Measurements from ENCODE around the gene RCN2. TPM values are rescaled to one million over a fixed set of nuclear protein-coding genes. Genes with fewer than 3 reads are reported as not detected.

The RCN2 gene
- total and polyA plus RNA-seq, 2 of the 8 experiments (the other 6 are each of a cell fraction or from before 2014, with no cell fraction given): 65.6 to 137 TPM

GRCh38 chr15:76936671-76937070, 5.1 kb downstream of the RCN2 start:
- no peak for FAIRE-seq
- H3K18ac ChIP-seq (ENCODE audit: extremely low read depth, low read length): no peak overlapping the region
- DNase-seq (ENCODE audit: low read depth in 1 of 2, low spot score in 2 of 2): no peak
- no peak overlapping the region for H3K9ac ChIP-seq (replicated peaks in 1 of 4; ENCODE audit: extremely low read depth in 1 of 4, low read depth in 3 of 4, low read length in 3 of 4)
- 89% methylated on average over 3 of the region's 3 CpGs; no CpG with 5 or more reads in 1 of the 2 experiments for WGBS, 2 experiments (ENCODE audit: extremely low coverage in 1 of 2, insufficient coverage in 1 of 2, insufficient read length in 1 of 2, insufficient replicate concordance in 2 of 2, low coverage in 1 of 2, low lambda C conversion rate in 2 of 2, missing lambda C conversion rate in 1 of 2)
- H3K56ac ChIP-seq (replicated peaks; ENCODE audit: insufficient read length, low read depth, low read length): no peak overlapping the region
- H4K8ac ChIP-seq (ENCODE audit: extremely low read depth, insufficient read depth, low read length): no peak overlapping the region
- H3K27me3 ChIP-seq (replicated peaks in 1 of 4; ENCODE audit: control insufficient read depth in 3 of 4, extremely low read depth in 1 of 4, insufficient read depth in 3 of 4, low read length in 3 of 4): no peaks in the 10 kb centered on the region
- no peaks in the 10 kb centered on the region for H3K79me1 ChIP-seq (ENCODE audit: low read depth, low read length)
- no peak overlapping the region for H2AFZ ChIP-seq (ENCODE audit: low read length)
- no peak overlapping the region for H2BK5ac ChIP-seq (ENCODE audit: low read depth, low read length)
- no peak overlapping the region for H3K14ac ChIP-seq (ENCODE audit: insufficient read length)
- no peak overlapping the region for H2BK120ac ChIP-seq (replicated peaks; ENCODE audit: low read depth, low read length)
- no peaks in the 10 kb centered on the region for H3K9me3 ChIP-seq (ENCODE audit: insufficient read depth in 2 of 2, low read depth in 1 of 2, low read length in 1 of 2)
- TF ChIP-seq CHD1 (IDR thresholded peaks at IDR 0.05; ENCODE audit: low read depth, low read length) (no peak), EGR1 (IDR thresholded peaks at IDR 0.05; ENCODE audit: borderline replicate concordance, low read depth, low read length) (no peak), SIRT6 (IDR thresholded peaks at IDR 0.05; ENCODE audit: low read length) (no peak), SUZ12 (IDR thresholded peaks at IDR 0.05; ENCODE audit: low read length) (no peak), RXRA (IDR thresholded peaks at IDR 0.05; ENCODE audit: insufficient read depth, low read depth, low read length) (no peak), CHD2 (IDR thresholded peaks at IDR 0.05; ENCODE audit: low read length) (no peak), NANOG (IDR thresholded peaks at IDR 0.05; ENCODE audit: insufficient read depth, low read depth, low read length, poor library complexity, severe bottlenecking) (no peak), RAD21 (IDR thresholded peaks at IDR 0.05 in 1 of 2, conservative IDR thresholded peaks at IDR 0.05 in 1 of 2; ENCODE audit: low read depth in 2 of 2, low read length in 2 of 2) (no peak), BCL11A (IDR thresholded peaks at IDR 0.05; ENCODE audit: low read depth in 2 of 2, low read length in 2 of 2) (no peak), SIN3A (conservative IDR thresholded peaks at IDR 0.05 in 1 of 2, IDR thresholded peaks at IDR 0.05 in 1 of 2; ENCODE audit: low read depth in 1 of 2, low read length in 2 of 2) (no peak), HDAC6 (IDR thresholded peaks at IDR 0.05; ENCODE audit: low read depth, low read length) (no peak), ZNF274 (IDR thresholded peaks at IDR 0.05; ENCODE audit: borderline replicate concordance, extremely low read depth, low read length) (no peak), KDM1A (IDR thresholded peaks at IDR 0.05; ENCODE audit: borderline replicate concordance, low read length) (no peak), BACH1 (IDR thresholded peaks at IDR 0.05; ENCODE audit: low read length) (no peak), FOSL1 (IDR thresholded peaks at IDR 0.05; ENCODE audit: insufficient read depth, low read depth, low read length) (no peak)
- H4K91ac ChIP-seq (replicated peaks; ENCODE audit: insufficient read length, low read length): no peak overlapping the region
- no peaks in the 10 kb centered on the region for H3K23me2 ChIP-seq (ENCODE audit: low read depth, low read length)
- no peaks in the 10 kb centered on the region for H4K20me1 ChIP-seq (replicated peaks in 1 of 2; ENCODE audit: control insufficient read depth in 1 of 2, insufficient read depth in 2 of 2, low read length in 2 of 2)
- no peak overlapping the region for H3K4me2 ChIP-seq (ENCODE audit: insufficient read depth in 1 of 2, low read depth in 2 of 2, low read length in 2 of 2)
- POLR2A ChIA-PET (ENCODE audit: partially characterized antibody): interaction anchor here (0.6 kb wide), 1 partner anchor 191 kb away, joined by 3 read pairs; no protein-coding TSS in a partner anchor
- CTCF ChIA-PET (ENCODE audit: partially characterized antibody): no interaction called here
- no peak overlapping the region for H4K5ac ChIP-seq (ENCODE audit: insufficient read length, low read depth, low read length)
- no peak overlapping the region for H2BK15ac ChIP-seq (ENCODE audit: low read length)
- H3K4ac ChIP-seq (replicated peaks; ENCODE audit: insufficient read length, low read depth, low read length): no peak overlapping the region
- H3K4me3 ChIP-seq (ENCODE audit: extremely low read depth in 1 of 4, insufficient read depth in 2 of 4, low read depth in 3 of 4, low read length in 4 of 4): no peak overlapping the region
- peaks cover 9 to 76% (median 36%) of the 10 kb centered on the region in 4 experiments; a peak in 7 of 8 replicates for H3K36me3 ChIP-seq (ENCODE audit: control insufficient read depth in 2 of 4, insufficient read depth in 4 of 4, low read length in 3 of 4)
- H3K79me2 ChIP-seq (ENCODE audit: control insufficient read depth in 1 of 2, insufficient read depth in 2 of 2, low read length in 2 of 2): peaks cover 0 to 28% of the 10 kb centered on the region in 2 experiments; a peak in 2 of 4 replicates
- H3K27ac ChIP-seq (ENCODE audit: low read depth, low read length): no peak overlapping the region
- H2BK12ac ChIP-seq (ENCODE audit: low read depth, low read length): no peak overlapping the region
- no peak overlapping the region for H2BK20ac ChIP-seq (ENCODE audit: low read length)
- H2AK5ac ChIP-seq (ENCODE audit: low read depth, low read length): no peak overlapping the region
- H3K4me1 ChIP-seq (replicated peaks in 1 of 4; ENCODE audit: control insufficient read depth in 3 of 4, insufficient read depth in 4 of 4, low read length in 3 of 4): peaks cover 0 to 3% (median under 1%) of the 10 kb centered on the region in 4 experiments; a peak in 3 of 7 replicates
- H3K23ac ChIP-seq (ENCODE audit: insufficient read length): no peak overlapping the region

All from H1 (cell line).